ENCODE measurements around the gene MYB.

- TF ChIP-seq CTCF (conservative IDR thresholded peaks at IDR 0.05; ENCODE audit: low read depth, low read length) (no peak), EZH2 (IDR thresholded peaks at IDR 0.05; ENCODE audit: borderline replicate concordance, low read depth, low read length, poor library complexity, severe bottlenecking) (no peak)
Measured at GRCh38 chr6:135141728-135142127, 39.4 kb upstream of the MYB start.
